K562 (cell line): ENCODE results near the gene CASP7. TPM values are rescaled to one million over a fixed set of nuclear protein-coding genes. Genes with fewer than 3 reads are reported as not detected.

Source experiments
- BCOR ChIP-seq: fragments of 450-650 bp; IDR thresholded peaks from 2 replicates; pipeline ENCODE4 v1.6.1; 2016
- DPF2 ChIP-seq: fragments of 450-650 bp; IDR thresholded peaks from 2 replicates; pipeline ENCODE4 v1.6.1; 2016
- JUNB ChIP-seq: fragments of 450-650 bp; formaldehyde crosslinking; conservative IDR thresholded peaks from 2 replicates; pipeline ENCODE4 v1.4.0; 2020; ENCODE audit warnings: mild to moderate bottlenecking
- MCM5 ChIP-seq: fragments of 450-650 bp; IDR thresholded peaks from 2 replicates; pipeline ENCODE4 v1.6.1; 2016; ENCODE audit warnings: low read depth
- MXI1 ChIP-seq: IDR thresholded peaks from 2 replicates; pipeline ENCODE4 v1.6.1; 2011; ENCODE audit warnings: low read depth, mild to moderate bottlenecking, improper control_type of control experiment, low read length
- RBM15 ChIP-seq: fragments of 200-400 bp; formaldehyde crosslinking; IDR thresholded peaks from 2 replicates; pipeline ENCODE4 v1.6.1; 2018; ENCODE audit warnings: mild to moderate bottlenecking, low read length, moderate library complexity; ENCODE audit not compliant: insufficient read depth
- RBM34 ChIP-seq: fragments of 200-400 bp; formaldehyde crosslinking; IDR thresholded peaks from 2 replicates; pipeline ENCODE4 v1.6.1; 2018; ENCODE audit warnings: low read length, borderline replicate concordance; ENCODE audit not compliant: insufficient read depth
- SIN3B ChIP-seq: fragments of 450-650 bp; IDR thresholded peaks from 2 replicates; pipeline ENCODE4 v1.6.1; 2017; ENCODE audit warnings: low read depth, mild to moderate bottlenecking, moderate library complexity
- SRSF1 ChIP-seq: fragments of 200-400 bp; formaldehyde crosslinking; IDR thresholded peaks from 2 replicates; pipeline ENCODE4 v1.6.1; 2017; ENCODE audit warnings: mild to moderate bottlenecking, low read depth, low read length, moderate library complexity
- TCFL5 ChIP-seq: fragments of 250-450 bp; sonication (Bioruptor Pico); conservative IDR thresholded peaks from 2 replicates; pipeline ENCODE4 v1.6.1; 2021; ENCODE audit warnings: mild to moderate bottlenecking, moderate library complexity, matching md5 sums
- THRAP3 ChIP-seq: fragments of 450-650 bp; IDR thresholded peaks from 2 replicates; pipeline ENCODE4 v1.6.1; 2016; ENCODE audit warnings: mild to moderate bottlenecking, inconsistent platforms, borderline replicate concordance
- TOE1 ChIP-seq, 2 experiments: fragments of 450-650 bp in 1 of 2; sonication (generic) in 1 of 2; formaldehyde crosslinking in 1 of 2; IDR thresholded peaks; 2 replicates each; pipeline versions ENCODE4 v1.7.1 to v1.8.0; 2016 to 2022; ENCODE audit warnings: borderline replicate concordance in 2 of 2, mild to moderate bottlenecking in 2 of 2, antibody characterized with exemption in 1 of 2, inconsistent platforms in 1 of 2, low read depth in 1 of 2, missing genetic modification reagents in 1 of 2, moderate library complexity in 1 of 2
- ZFPM2 ChIP-seq: fragments of 250-450 bp; sonication (Bioruptor Pico); IDR thresholded peaks from 2 replicates; pipeline ENCODE4 v1.5.1; 2022; ENCODE audit warnings: mild to moderate bottlenecking
- ZNF184 ChIP-seq: sonication (generic); formaldehyde crosslinking; IDR thresholded peaks from 2 replicates; pipeline ENCODE4 v1.5.0; 2020; ENCODE audit warnings: missing genetic modification reagents
- ZNF217 ChIP-seq: sonication (generic); formaldehyde crosslinking; IDR thresholded peaks from 2 replicates; pipeline ENCODE4 v1.8.0; 2022; ENCODE audit warnings: mild to moderate bottlenecking, missing genetic modification reagents
- ZNF830 ChIP-seq: fragments of 250-450 bp; sonication (Bioruptor Pico); IDR thresholded peaks from 2 replicates; pipeline ENCODE4 v1.5.0; 2021; ENCODE audit warnings: mild to moderate bottlenecking
- polyA plus RNA-seq, 8 experiments: library from polyadenylated mRNA; depleted of rRNA in 4 of 8; stranded (reverse) in 5 of 8; unstranded in 3 of 8; fragments of >200 nt; fragmentation: Nextera tagmentation in 2 of 8; fragmentation: Illumina TruSeq in 1 of 8; extraction: Ambion mirVana in 2 of 8; extraction: Trizol in 1 of 8; gene quantifications; 2 replicates each; pipeline versions ENCODE4 v1.2.1 to v1.2.3, GENCODE V29; 2011 to 2014; ENCODE audit warnings: inconsistent platforms in 1 of 8, missing spikeins in 1 of 8
- total RNA-seq, 7 experiments: library from RNA; depleted of rRNA in 6 of 7; stranded (reverse); fragments of >200 nt in 6 of 7; fragmentation: Illumina TruSeq in 2 of 7; extraction: Trizol in 2 of 7; gene quantifications; 2 replicates each; pipeline versions ENCODE4 v1.2.1 to v1.2.3, GENCODE V29; 2011 to 2021; ENCODE audit warnings: low replicate concordance in 1 of 7
- TF ChIP-seq, protein P1 (sequence below), 2 experiments: fragments of 450-650 bp; IDR thresholded peaks; 2 replicates each; pipeline ENCODE4 v1.6.1; 2016
- TF ChIP-seq, protein P2 (sequence below): fragments of 450-650 bp; formaldehyde crosslinking; IDR thresholded peaks from 2 replicates; pipeline ENCODE4 v1.4.0; 2020; ENCODE audit warnings: mild to moderate bottlenecking, mixed read lengths
- TF ChIP-seq, protein P3 (sequence below): fragments of 250-450 bp; sonication (Bioruptor Pico); IDR thresholded peaks from 2 replicates; pipeline ENCODE4 v1.8.0; 2022; ENCODE audit warnings: moderate library complexity, mild to moderate bottlenecking, inconsistent platforms
- TF ChIP-seq, protein P4 (sequence below): sonication (generic); IDR thresholded peaks from 2 replicates; pipeline ENCODE4 v1.6.1; 2016
- TF ChIP-seq, protein P5 (sequence below): sonication (generic); formaldehyde crosslinking; IDR thresholded peaks from 2 replicates; pipeline ENCODE4 v1.8.0; 2022; ENCODE audit warnings: mild to moderate bottlenecking, missing genetic modification reagents, borderline replicate concordance

The CASP7 gene
- total and polyA plus RNA-seq, 9 of the 15 experiments (the other 6 are each of a cell fraction or from before 2014, with no cell fraction given) = 2.2 to 23.3 (median 9.0) TPM

DNA sequence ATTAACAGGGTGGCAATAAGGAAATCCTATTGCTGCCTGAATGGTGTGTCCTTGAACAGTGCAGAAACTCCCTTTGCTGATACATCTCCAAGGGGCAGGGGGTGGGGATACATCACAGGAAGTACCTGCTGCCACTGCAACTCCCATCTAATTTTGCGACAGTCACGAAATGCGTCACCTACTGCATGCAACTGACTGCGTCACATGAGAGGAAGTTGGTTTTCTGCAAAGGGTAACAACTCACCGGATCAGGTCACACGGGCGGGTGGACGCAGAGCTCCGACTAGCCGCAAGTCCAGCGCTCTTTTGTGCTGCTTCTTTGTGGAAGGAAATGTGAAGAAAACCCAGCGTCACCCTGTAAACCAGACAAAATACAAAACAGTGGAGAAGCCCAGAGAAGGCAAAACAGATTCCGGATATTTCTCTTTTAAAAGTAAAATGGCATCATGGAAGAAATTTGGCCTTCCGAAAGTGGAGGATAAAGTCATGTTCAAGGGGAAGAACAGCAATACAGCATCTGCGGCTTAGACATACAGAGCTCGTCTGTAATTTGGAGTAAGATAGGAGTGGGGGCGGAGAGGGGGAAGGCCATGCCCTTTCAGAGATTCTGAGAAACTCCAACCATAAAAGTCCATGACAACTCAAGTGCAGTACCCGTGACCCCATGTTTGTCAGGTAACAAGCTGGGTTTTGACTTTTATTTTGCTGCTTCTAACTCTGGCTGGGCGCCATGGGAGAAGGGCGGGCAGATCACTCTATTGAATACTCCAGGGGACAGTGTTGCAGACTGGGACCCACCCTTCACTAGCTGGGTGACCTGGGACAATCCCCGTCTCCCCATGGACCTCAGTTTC, 39.5 kb downstream of the CASP7 start (continued):
- TF ChIP-seq, protein P1, sequence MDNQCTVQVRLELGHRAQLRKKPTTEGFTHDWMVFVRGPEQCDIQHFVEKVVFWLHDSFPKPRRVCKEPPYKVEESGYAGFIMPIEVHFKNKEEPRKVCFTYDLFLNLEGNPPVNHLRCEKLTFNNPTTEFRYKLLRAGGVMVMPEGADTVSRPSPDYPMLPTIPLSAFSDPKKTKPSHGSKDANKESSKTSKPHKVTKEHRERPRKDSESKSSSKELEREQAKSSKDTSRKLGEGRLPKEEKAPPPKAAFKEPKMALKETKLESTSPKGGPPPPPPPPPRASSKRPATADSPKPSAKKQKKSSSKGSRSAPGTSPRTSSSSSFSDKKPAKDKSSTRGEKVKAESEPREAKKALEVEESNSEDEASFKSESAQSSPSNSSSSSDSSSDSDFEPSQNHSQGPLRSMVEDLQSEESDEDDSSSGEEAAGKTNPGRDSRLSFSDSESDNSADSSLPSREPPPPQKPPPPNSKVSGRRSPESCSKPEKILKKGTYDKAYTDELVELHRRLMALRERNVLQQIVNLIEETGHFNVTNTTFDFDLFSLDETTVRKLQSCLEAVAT (IDR thresholded peaks at IDR 0.05) = no peak
- TF ChIP-seq MXI1 = no peak
- no peak for TF ChIP-seq SIN3B
- no peak for TF ChIP-seq RBM15
- TF ChIP-seq ZNF184 (CRISPR knock-in tag) = no peak
- TF ChIP-seq RBM34 = no peak
- TF ChIP-seq, protein P2, sequence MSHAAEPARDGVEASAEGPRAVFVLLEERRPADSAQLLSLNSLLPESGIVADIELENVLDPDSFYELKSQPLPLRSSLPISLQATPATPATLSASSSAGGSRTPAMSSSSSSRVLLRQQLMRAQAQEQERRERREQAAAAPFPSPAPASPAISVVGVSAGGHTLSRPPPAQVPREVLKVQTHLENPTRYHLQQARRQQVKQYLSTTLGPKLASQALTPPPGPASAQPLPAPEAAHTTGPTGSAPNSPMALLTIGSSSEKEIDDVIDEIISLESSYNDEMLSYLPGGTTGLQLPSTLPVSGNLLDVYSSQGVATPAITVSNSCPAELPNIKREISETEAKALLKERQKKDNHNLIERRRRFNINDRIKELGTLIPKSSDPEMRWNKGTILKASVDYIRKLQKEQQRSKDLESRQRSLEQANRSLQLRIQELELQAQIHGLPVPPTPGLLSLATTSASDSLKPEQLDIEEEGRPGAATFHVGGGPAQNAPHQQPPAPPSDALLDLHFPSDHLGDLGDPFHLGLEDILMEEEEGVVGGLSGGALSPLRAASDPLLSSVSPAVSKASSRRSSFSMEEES (CRISPR knock-in tag) = no peak
- TF ChIP-seq SRSF1 = no peak
- no peak for TF ChIP-seq ZFPM2 (CRISPR knock-in tag)
- TF ChIP-seq TOE1 (IDR thresholded peaks at IDR 0.05; ENCODE audit: borderline replicate concordance) = no peak
- no peak for TF ChIP-seq TOE1 (CRISPR knock-in tag; IDR thresholded peaks at IDR 0.05; ENCODE audit: borderline replicate concordance, low read depth)
- TF ChIP-seq, protein P3, sequence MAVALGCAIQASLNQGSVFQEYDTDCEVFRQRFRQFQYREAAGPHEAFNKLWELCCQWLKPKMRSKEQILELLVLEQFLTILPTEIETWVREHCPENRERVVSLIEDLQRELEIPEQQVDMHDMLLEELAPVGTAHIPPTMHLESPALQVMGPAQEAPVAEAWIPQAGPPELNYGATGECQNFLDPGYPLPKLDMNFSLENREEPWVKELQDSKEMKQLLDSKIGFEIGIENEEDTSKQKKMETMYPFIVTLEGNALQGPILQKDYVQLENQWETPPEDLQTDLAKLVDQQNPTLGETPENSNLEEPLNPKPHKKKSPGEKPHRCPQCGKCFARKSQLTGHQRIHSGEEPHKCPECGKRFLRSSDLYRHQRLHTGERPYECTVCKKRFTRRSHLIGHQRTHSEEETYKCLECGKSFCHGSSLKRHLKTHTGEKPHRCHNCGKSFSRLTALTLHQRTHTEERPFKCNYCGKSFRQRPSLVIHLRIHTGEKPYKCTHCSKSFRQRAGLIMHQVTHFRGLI = no peak
- TF ChIP-seq THRAP3 = no peak
- no peak for TF ChIP-seq DPF2
- no peak for TF ChIP-seq ZNF830 (CRISPR knock-in tag)
- no peak for TF ChIP-seq JUNB
- TF ChIP-seq BCOR = no peak
- TF ChIP-seq TCFL5 (CRISPR knock-in tag) = no peak
- TF ChIP-seq ZNF217 = no peak
- TF ChIP-seq MCM5 = no peak
- TF ChIP-seq, protein P4, sequence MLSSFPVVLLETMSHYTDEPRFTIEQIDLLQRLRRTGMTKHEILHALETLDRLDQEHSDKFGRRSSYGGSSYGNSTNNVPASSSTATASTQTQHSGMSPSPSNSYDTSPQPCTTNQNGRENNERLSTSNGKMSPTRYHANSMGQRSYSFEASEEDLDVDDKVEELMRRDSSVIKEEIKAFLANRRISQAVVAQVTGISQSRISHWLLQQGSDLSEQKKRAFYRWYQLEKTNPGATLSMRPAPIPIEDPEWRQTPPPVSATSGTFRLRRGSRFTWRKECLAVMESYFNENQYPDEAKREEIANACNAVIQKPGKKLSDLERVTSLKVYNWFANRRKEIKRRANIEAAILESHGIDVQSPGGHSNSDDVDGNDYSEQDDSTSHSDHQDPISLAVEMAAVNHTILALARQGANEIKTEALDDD = no peak
- TF ChIP-seq, protein P5, sequence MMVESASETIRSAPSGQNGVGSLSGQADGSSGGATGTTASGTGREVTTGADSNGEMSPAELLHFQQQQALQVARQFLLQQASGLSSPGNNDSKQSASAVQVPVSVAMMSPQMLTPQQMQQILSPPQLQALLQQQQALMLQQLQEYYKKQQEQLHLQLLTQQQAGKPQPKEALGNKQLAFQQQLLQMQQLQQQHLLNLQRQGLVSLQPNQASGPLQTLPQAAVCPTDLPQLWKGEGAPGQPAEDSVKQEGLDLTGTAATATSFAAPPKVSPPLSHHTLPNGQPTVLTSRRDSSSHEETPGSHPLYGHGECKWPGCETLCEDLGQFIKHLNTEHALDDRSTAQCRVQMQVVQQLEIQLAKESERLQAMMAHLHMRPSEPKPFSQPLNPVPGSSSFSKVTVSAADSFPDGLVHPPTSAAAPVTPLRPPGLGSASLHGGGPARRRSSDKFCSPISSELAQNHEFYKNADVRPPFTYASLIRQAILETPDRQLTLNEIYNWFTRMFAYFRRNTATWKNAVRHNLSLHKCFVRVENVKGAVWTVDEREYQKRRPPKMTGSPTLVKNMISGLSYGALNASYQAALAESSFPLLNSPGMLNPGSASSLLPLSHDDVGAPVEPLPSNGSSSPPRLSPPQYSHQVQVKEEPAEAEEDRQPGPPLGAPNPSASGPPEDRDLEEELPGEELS (CRISPR knock-in tag) = no peak
